ENCODE results near the gene SAFB. TPM values are rescaled to one million over a fixed set of nuclear protein-coding genes. Genes with fewer than 3 reads are reported as not detected.
"Not testable (repeated sequence)": the region's sequence is repeated elsewhere in the genome, so short reads cannot be mapped to it uniquely, and the experiment has no call there.

The SAFB gene
- total RNA-seq, 4 donors from 2014 or later, result 39.7 to 73.6 (median 65.2) TPM

- no peaks in the 10 kb centered on the region for H3K27me3 ChIP-seq
- 40 to 48% methylated on average over 8 to 9 of the region's 25 CpGs for WGBS, 2 donors (ENCODE audit: low coverage in 1 of 2)
- H3K27ac ChIP-seq, result peak overlapping the region in 1 of 4 donors; percentile 31
- no peak for TF ChIP-seq POLR2A (IDR thresholded peaks at IDR 0.05)
- TF ChIP-seq POLR2AphosphoS5 (IDR thresholded peaks at IDR 0.05), result no peak
- TF ChIP-seq EP300 (IDR thresholded peaks at IDR 0.05), result no peak
- TF ChIP-seq, protein P1, sequence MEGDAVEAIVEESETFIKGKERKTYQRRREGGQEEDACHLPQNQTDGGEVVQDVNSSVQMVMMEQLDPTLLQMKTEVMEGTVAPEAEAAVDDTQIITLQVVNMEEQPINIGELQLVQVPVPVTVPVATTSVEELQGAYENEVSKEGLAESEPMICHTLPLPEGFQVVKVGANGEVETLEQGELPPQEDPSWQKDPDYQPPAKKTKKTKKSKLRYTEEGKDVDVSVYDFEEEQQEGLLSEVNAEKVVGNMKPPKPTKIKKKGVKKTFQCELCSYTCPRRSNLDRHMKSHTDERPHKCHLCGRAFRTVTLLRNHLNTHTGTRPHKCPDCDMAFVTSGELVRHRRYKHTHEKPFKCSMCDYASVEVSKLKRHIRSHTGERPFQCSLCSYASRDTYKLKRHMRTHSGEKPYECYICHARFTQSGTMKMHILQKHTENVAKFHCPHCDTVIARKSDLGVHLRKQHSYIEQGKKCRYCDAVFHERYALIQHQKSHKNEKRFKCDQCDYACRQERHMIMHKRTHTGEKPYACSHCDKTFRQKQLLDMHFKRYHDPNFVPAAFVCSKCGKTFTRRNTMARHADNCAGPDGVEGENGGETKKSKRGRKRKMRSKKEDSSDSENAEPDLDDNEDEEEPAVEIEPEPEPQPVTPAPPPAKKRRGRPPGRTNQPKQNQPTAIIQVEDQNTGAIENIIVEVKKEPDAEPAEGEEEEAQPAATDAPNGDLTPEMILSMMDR (IDR thresholded peaks at IDR 0.05), result no peak
- no peak for ATAC-seq
- peaks cover 0 to 21% (median 2%) of the 10 kb centered on the region in 3 donors for H3K4me1 ChIP-seq
- peaks cover 0 to 99% of the 10 kb centered on the region in 2 donors for H3K36me3 ChIP-seq
- H3K9me3 ChIP-seq, result no peaks in the 10 kb centered on the region
- H3K4me3 ChIP-seq, result no peak overlapping the region
These were observed 74.4 kb downstream of the SAFB start for GRCh38 chr19:5697022-5697889.

DNA sequence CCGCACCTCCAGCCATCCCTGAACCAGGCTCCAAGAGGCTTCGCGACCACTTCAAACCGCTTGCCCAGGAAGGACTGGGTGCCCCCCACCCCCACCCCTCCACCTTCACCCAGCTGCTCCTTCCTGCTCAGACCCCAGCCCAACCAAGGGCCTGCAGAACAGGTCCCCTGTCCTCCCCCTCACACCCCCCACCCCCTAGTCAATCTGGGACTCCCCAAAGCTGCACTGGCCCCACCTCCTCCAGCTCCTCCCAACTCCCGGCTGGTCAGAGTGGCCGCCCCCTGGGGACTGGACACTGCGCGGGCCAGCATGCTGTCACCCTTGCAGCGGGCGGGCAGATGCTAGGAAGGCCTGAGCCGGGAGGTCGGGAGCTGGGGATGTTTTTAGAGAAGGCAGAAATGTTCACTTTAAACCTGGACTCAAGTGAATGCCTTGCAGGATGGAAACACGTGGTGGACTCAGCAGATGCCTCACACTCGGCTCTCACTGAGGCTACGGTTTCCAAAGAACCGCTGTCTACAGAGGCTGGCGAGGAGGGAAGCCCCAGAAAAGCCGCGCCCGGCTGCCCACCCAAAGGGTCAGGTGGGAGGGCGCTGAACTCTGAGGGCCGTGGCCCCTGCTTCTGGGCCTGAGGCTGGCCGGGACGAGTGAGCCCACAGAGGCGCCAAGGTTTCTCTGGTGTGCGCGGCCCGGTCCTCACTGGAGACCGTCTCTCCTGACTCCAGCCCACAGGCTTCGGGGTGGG, 75.2 kb downstream of the SAFB start:
- Histone ChIP-seq H3K27ac (peak overlapping the region in 1 of 4 donors; percentile 31), H3K9me3 (no peaks in the 10 kb centered on the region), H3K4me1 (peaks cover 0 to 13% (median 0%) of the 10 kb centered on the region in 3 donors), H3K4me3 (no peak overlapping the region), H3K36me3 (peaks cover 0 to 95% of the 10 kb centered on the region in 2 donors), H3K27me3 (no peaks in the 10 kb centered on the region)
- TF ChIP-seq POLR2A (IDR thresholded peaks at IDR 0.05), result no peak
- no peak for TF ChIP-seq EP300 (IDR thresholded peaks at IDR 0.05)
- TF ChIP-seq, protein P1 (IDR thresholded peaks at IDR 0.05), result no peak
- TF ChIP-seq POLR2AphosphoS5 (IDR thresholded peaks at IDR 0.05), result no peak
- ATAC-seq, result no peak
- 72% methylated on average over 13 of the region's 30 CpGs; no CpG with 5 or more reads in 1 of the 2 donors for WGBS, 2 donors (ENCODE audit: low coverage in 1 of 2)

- TF ChIP-seq POLR2A (IDR thresholded peaks at IDR 0.05), result no peak
- TF ChIP-seq, protein P1 (IDR thresholded peaks at IDR 0.05), result no peak
- no peak for TF ChIP-seq POLR2AphosphoS5 (IDR thresholded peaks at IDR 0.05)
- no peak for TF ChIP-seq EP300 (IDR thresholded peaks at IDR 0.05)
- Histone ChIP-seq H3K4me1 (peaks cover 0 to 5% (median 0%) of the 10 kb centered on the region in 3 donors), H3K27ac (no peak overlapping the region), H3K4me3 (no peak overlapping the region), H3K9me3 (no peaks in the 10 kb centered on the region), H3K36me3 (peaks cover 0 to 95% of the 10 kb centered on the region in 2 donors), H3K27me3 (no peaks in the 10 kb centered on the region)
- ATAC-seq, result peak; percentile 27
- WGBS, 2 donors (ENCODE audit: low coverage in 1 of 2), result 87 to 89% methylated on average over 3 to 9 of the region's 38 CpGs
These were observed 75.9 kb downstream of the SAFB start for GRCh38 chr19:5698635-5699422.

DNA sequence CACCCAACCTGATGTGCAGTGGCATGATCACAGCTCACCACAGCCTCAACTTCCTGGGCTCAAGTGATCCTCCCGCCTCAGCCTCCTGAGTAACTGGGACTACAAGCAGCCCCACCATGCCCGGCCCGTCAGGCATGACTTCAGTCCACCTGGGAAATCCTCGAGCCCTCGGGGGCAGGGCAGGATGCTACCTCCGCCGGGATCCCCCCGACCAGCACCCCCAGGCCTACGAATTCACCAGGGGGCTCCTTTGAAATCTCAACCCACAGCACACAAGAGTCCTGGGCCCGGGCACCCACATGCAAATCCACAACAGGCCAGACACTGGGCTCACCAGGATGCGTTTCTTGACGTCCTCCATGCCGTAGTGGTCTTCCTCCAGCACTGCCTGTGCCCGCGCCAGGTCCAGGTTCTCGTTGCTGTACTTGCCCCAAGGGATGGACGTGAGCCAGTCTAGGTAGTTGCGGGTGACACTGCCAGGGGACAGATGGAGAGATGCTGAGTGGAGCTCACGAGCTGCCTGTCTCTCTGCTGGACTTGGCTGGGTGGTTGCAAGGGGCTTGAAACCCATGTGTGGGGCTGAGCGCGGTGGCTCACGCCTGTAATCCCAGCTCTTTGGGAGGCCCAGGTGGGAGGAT, 77.7 kb downstream of the SAFB start:
- TF ChIP-seq, protein P1 (IDR thresholded peaks at IDR 0.05), result no peak
- no peak for TF ChIP-seq POLR2A (IDR thresholded peaks at IDR 0.05)
- TF ChIP-seq POLR2AphosphoS5 (IDR thresholded peaks at IDR 0.05), result no peak
- no peak for TF ChIP-seq EP300 (IDR thresholded peaks at IDR 0.05)
- Histone ChIP-seq H3K27me3 (no peaks in the 10 kb centered on the region), H3K36me3 (peaks cover 0 to 95% of the 10 kb centered on the region in 2 donors), H3K9me3 (no peaks in the 10 kb centered on the region), H3K27ac (no peak overlapping the region), H3K4me3 (no peak overlapping the region), H3K4me1 (no peaks in the 10 kb centered on the region)
- no peak for ATAC-seq
- 94% methylated on average over 7 of the region's 22 CpGs; no CpG with 5 or more reads in 1 of the 2 donors for WGBS, 2 donors (ENCODE audit: low coverage in 1 of 2)

DNA sequence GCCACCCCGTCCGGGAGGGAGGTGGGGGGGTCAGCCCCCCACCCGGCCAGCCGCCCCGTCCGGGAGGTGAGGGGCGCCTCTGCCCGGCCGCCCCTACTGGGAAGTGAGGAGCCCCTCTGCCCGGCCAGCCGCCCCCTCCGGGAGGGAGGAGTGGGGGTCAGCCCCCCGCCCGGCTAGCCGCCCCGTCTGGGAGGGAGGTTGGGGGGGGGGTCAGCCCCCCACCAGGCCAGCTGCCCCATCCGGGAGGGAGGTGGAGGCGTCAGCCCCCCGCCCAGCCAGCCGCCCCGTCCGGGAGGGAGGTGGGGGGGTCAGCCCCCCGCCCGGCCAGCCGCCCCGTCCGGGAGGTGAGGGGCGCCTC, 79.1 kb downstream of the SAFB start:
- not testable (repeated sequence) for H3K27ac ChIP-seq

More for the DNA sequence above, 79.1 kb downstream of the SAFB start:
- H3K27me3 ChIP-seq, H3K4me3 ChIP-seq, H3K9me3 ChIP-seq, ATAC-seq, H3K4me1 ChIP-seq: not testable (repeated sequence)
- H3K36me3 ChIP-seq, result peaks cover 0 to 95% of the 10 kb centered on the region in 2 donors
- WGBS, 2 donors (ENCODE audit: low coverage in 1 of 2), result no CpG with 5 or more reads among the region's 28 CpGs

All from gastroesophageal sphincter (tissue), 4 donors.